Vagina (tissue), 2 donors: ENCODE results near the gene OR4M1. TPM values are rescaled to one million over a fixed set of nuclear protein-coding genes. Genes with fewer than 3 reads are reported as not detected.
"Not testable (repeated sequence)": the region's sequence is repeated elsewhere in the genome, so short reads cannot be mapped to it uniquely, and the experiment has no call there.

ENCODE experiments used
- DNase-seq, 2 donors: peaks; one replicate each; pipeline ENCODE4 v3.0.0-alpha.2; 2017; ENCODE audit errors: extremely low spot score in 2 of 2
- H3K27ac ChIP-seq: fragments of 200-600 bp; sonication (generic); one replicate; pipeline ENCODE4 v1.5.1; 2019
- H3K27me3 ChIP-seq: fragments of 200-600 bp; sonication (generic); one replicate; pipeline ENCODE4 v1.5.1; 2019
- H3K36me3 ChIP-seq, 2 donors: fragments of 200-600 bp; sonication (generic); one replicate each; pipeline ENCODE4 v1.5.1; 2017 to 2019
- H3K4me1 ChIP-seq: fragments of 200-600 bp; sonication (generic); one replicate; pipeline ENCODE4 v1.5.1; 2019
- H3K4me3 ChIP-seq, 2 donors: fragments of 200-600 bp; sonication (generic); 1 replicate in 1 of 2; 2 replicates in 1 of 2; pipeline ENCODE4 v1.5.1; 2016 to 2019
- H3K9me3 ChIP-seq: fragments of 200-600 bp; sonication (generic); one replicate; pipeline ENCODE4 v1.5.1; 2019
- POLR2A ChIP-seq, 2 donors: fragments of 450-650 bp; IDR thresholded peaks; one replicate each; pipeline ENCODE4 v1.6.1; 2017; ENCODE audit warnings: antibody characterized with exemption in 2 of 2, mild to moderate bottlenecking in 2 of 2, moderate library complexity in 2 of 2
- POLR2AphosphoS5 ChIP-seq, 2 donors: sonication (generic); formaldehyde crosslinking; IDR thresholded peaks; one replicate each; pipeline ENCODE4 v1.9.0; 2017; ENCODE audit warnings: antibody characterized with exemption in 2 of 2, mild to moderate bottlenecking in 2 of 2, low read depth in 1 of 2; ENCODE audit not compliant: insufficient read depth in 1 of 2
- intact Hi-C: fragments of 100-400 bp; cut with DNase I; formaldehyde crosslinking; loops from one replicate; pipeline ENCODE4 v1.15.1; 2023
- total RNA-seq: library from RNA; depleted of rRNA; stranded (reverse); fragments of >200 nt; gene quantifications from one replicate; pipeline ENCODE4 v1.2.3, GENCODE V29; 2016
- TF ChIP-seq, protein P1 (sequence below), 3 experiments: fragments of 450-650 bp in 2 of 3; fragments of 200-600 bp in 1 of 3; sonication (generic) in 1 of 3; IDR thresholded peaks; one replicate each; pipeline ENCODE4 v1.5.1; 2017 to 2019; ENCODE audit warnings: antibody characterized with exemption in 3 of 3, mild to moderate bottlenecking in 2 of 3, moderate library complexity in 2 of 3

OR4M1 gene
- total RNA-seq, 1 donor from 2014 or later: not detected

DNA sequence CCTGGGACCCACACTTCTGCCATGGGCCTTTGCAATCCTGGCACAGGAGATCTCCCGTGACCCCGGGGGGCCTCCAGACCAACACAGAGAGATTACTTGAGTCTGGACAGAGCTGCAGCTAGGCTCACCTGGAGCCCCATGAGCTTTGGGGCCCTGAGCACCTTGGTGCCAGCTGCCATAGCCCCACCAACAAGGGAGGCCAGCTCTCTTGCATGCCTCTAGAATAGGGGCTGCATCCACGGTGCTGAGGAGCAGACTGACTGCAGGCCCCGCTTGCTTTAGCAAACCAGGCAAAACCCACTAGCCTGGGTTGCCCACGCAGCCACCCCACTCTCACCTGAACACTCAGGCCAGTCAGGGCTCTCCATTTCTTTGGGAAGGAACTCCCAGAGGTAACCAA lies 26.6 kb downstream of the OR4M1 start:
- Histone ChIP-seq H3K27ac (no peak overlapping the region), H3K27me3 (no peaks in the 10 kb centered on the region), H3K4me3 (no peak overlapping the region), H3K36me3 (no peaks in the 10 kb centered on the region), H3K4me1 (no peaks in the 10 kb centered on the region), H3K9me3 (no peaks in the 10 kb centered on the region)
- intact Hi-C loops: no loop called here
- no peak for DNase-seq
- TF ChIP-seq POLR2A (IDR thresholded peaks at IDR 0.05): no peak
- TF ChIP-seq, protein P1, sequence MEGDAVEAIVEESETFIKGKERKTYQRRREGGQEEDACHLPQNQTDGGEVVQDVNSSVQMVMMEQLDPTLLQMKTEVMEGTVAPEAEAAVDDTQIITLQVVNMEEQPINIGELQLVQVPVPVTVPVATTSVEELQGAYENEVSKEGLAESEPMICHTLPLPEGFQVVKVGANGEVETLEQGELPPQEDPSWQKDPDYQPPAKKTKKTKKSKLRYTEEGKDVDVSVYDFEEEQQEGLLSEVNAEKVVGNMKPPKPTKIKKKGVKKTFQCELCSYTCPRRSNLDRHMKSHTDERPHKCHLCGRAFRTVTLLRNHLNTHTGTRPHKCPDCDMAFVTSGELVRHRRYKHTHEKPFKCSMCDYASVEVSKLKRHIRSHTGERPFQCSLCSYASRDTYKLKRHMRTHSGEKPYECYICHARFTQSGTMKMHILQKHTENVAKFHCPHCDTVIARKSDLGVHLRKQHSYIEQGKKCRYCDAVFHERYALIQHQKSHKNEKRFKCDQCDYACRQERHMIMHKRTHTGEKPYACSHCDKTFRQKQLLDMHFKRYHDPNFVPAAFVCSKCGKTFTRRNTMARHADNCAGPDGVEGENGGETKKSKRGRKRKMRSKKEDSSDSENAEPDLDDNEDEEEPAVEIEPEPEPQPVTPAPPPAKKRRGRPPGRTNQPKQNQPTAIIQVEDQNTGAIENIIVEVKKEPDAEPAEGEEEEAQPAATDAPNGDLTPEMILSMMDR (IDR thresholded peaks at IDR 0.05): no peak
- no peak for TF ChIP-seq POLR2AphosphoS5 (IDR thresholded peaks at IDR 0.05; ENCODE audit: insufficient read depth in 1 of 2, low read depth in 1 of 2)

DNA sequence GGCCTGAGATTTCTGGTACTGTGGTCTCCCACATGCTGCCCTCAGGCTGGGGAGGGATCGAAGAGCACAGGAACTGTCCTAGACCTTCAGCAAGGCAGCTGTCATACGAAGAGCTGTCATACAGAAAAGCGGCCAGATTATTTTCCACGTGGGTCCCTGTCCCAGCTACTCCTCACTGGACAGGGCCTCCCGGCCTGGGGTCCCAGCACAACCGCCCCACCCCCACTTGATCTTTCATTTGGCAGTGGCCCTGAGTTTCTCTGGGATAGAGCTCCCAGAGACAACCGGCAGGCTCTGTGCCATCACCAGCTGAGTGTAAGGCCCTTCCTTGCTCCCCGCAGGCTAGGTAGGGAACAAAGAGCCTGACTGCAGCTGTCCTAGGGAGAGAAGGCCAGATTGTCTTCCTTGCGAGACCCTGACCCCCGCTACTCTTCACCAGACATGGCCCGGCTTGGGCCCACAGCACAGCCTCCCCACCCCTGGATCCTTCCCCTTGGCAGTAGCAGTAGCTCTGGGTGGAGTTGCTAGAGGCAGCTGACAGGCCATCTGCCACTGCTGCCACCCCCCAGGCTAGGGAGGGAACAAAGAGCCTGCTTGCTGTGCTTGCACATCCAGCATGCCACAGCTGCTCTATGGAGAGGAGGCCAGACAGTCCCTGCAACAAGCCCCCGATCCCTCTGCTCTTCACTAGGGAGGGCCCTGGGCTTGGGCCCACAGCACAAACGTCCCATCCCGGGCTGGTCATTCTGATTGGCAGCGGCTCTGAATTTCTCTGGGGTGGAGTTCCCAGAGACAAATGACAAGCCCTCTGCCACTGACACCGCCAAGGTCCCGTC lies 27.2 kb downstream of the OR4M1 start:
- Histone ChIP-seq H3K4me1 (no peaks in the 10 kb centered on the region), H3K27me3 (no peaks in the 10 kb centered on the region), H3K4me3 (no peak overlapping the region), H3K36me3 (no peaks in the 10 kb centered on the region), H3K9me3 (no peaks in the 10 kb centered on the region), H3K27ac (no peak overlapping the region)
- intact Hi-C loops: no loop called here
- TF ChIP-seq POLR2A (IDR thresholded peaks at IDR 0.05) (no peak), POLR2AphosphoS5 (IDR thresholded peaks at IDR 0.05; ENCODE audit: insufficient read depth in 1 of 2, low read depth in 1 of 2) (no peak)
- TF ChIP-seq, protein P1 (IDR thresholded peaks at IDR 0.05): no peak
- DNase-seq: no peak

DNA sequence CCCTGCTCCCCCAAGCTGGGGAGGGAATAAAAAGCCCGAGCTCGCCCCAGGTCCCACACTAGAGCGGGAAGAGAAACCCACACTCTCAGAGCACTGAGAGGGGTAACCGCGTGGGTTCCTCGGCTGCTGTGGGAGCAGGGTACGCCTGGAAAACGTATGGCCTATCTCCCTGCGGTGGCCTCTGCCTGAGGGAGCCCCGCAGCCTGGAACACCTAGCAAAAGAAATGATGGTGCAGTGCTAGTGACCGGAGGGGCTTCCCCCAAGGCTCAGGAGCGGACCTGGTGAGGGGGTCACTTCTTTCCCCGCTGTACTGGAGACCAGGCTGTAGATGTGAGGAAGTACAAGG lies 27.8 kb downstream of the OR4M1 start:
- Histone ChIP-seq H3K27me3 (no peaks in the 10 kb centered on the region), H3K9me3 (no peaks in the 10 kb centered on the region), H3K36me3 (no peaks in the 10 kb centered on the region), H3K4me3 (no peak overlapping the region), H3K4me1 (no peaks in the 10 kb centered on the region), H3K27ac (no peak overlapping the region)
- no peak for DNase-seq
- intact Hi-C loops: no loop called here
- no peak for TF ChIP-seq POLR2A (IDR thresholded peaks at IDR 0.05)
- TF ChIP-seq, protein P1 (IDR thresholded peaks at IDR 0.05): no peak
- no peak for TF ChIP-seq POLR2AphosphoS5 (IDR thresholded peaks at IDR 0.05; ENCODE audit: insufficient read depth in 1 of 2, low read depth in 1 of 2)

DNA sequence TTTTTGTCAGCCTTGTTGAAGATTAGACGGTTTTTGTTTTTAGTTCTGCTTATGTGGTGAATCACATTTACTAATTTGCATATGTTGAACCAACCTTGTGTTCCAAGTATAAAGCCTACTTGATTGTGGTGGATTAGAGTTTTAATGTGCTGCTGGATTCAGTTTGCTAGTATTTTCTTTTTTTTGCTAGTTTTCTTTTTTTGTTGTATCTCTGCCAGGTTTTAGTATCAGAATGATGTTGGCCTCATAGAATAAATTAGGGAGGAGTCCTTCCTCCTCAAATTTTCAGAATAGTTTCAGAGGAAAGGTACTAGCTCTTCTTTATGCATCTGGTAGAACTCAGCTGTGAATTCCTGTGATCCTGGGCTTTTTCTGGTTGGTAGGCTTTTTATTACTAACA lies 30.2 kb downstream of the OR4M1 start, which contains the start of gene OR4N2:
OR4N2 (plus strand) TSS at position 301 of the 400 bp plus-strand sequence. CDS start 23,679 bp downstream, outside the sequence.
- H3K9me3 ChIP-seq, H3K27me3 ChIP-seq, H3K4me1 ChIP-seq, H3K36me3 ChIP-seq, intact Hi-C loops, H3K4me3 ChIP-seq, DNase-seq, H3K27ac ChIP-seq: not testable (repeated sequence)

DNA sequence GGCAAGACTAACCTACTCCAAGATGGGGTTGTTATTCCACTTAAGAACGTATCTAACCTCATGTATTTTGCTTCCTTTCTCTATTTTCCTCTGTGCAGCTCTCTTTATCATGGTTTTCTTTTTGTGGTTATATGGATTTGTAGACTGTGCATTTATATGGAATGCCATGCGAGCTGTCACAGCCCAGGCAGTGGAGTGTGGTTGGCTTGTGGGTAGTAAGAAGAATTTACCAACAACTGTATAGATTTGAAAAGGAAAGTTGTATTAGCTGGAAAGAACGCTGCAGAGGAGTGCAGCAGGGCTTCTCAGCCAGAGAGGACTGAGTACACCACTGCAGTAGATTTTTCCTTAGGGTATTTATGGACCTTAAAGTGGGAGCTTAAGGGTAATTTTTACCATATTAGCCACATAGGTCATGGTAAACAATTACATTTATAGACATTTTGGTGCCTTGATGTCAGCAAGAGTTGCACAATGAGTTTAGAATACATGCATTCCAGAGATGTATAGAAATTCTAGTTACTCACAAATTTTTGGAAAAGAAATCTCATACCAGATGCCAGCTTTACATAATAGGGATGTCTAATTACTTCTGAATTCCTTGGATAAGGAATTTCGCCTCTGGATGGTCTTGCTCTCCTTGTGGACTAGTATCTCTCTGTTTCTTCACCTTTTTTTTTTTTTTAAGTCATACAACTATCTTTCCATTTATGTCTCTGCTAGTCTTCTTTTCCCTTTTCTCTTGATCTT lies 40.0 kb downstream of the OR4M1 start:
- DNase-seq, H3K4me3 ChIP-seq, H3K27me3 ChIP-seq, H3K9me3 ChIP-seq, H3K36me3 ChIP-seq, H3K4me1 ChIP-seq, H3K27ac ChIP-seq, intact Hi-C loops: not testable (repeated sequence)

DNA sequence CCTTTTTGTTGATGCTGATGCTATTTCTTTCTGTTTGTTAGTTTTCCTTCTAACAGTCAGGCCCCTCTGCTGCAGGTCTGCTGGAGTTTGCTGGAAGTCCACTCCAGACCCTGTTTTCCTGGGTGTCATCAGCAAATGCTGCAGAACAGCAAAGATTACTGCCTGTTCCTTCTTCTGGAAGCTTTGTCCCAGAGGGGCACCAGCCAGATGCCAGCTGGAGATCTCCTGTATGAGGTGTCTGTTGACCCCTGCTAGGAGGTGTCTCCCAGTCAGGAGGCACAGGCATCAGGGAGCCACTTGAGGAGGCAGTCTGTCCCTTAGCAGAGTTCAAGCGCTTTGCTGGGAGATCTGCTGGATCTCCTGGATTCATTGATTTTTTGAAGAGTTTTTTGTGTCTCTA lies 46.6 kb downstream of the OR4M1 start:
- H3K4me1 ChIP-seq, H3K36me3 ChIP-seq, H3K9me3 ChIP-seq, intact Hi-C loops, H3K27ac ChIP-seq, H3K27me3 ChIP-seq, DNase-seq, H3K4me3 ChIP-seq: not testable (repeated sequence)

DNA sequence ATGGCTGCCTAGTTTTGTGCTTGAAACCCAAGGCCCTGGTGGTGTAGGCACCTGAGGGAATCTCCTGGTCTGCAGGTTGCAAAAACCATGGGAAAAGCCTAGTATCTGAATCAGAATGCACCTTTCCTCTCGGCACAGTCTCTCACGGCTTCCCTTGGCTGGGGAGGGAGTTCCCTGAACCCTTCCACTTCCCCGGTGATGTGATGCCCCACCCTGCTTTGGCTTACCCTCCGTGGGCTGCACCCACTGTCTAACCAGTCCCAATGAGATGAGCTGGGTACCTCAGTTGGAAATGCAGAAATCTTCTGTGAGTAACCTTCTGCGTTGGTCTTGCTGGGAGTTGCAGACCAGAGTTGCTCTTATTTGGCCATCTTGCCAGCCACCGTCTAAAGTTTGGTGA lies 47.7 kb downstream of the OR4M1 start:
- H3K9me3 ChIP-seq, H3K4me3 ChIP-seq, intact Hi-C loops, DNase-seq, H3K4me1 ChIP-seq, H3K27ac ChIP-seq, H3K27me3 ChIP-seq, H3K36me3 ChIP-seq: not testable (repeated sequence)
